Adrenal gland (tissue), 12 donors: ENCODE data around the gene DHRS7B. TPM values are rescaled to one million over a fixed set of nuclear protein-coding genes. Genes with fewer than 3 reads are reported as not detected.

Experiments
- DNase-seq, 7 donors: peaks; one replicate each; pipeline ENCODE4 v3.0.0-alpha.2; 2019 to 2020
- H3K27ac ChIP-seq, 5 donors: fragments of 200-600 bp; sonication (generic) in 4 of 5; 1 replicate in 3 of 5; 2 replicates in 2 of 5; pipeline versions ENCODE4 v1.5.1 to v1.8.0; 2016 to 2020; ENCODE audit warnings: mild to moderate bottlenecking in 1 of 5
- H3K27me3 ChIP-seq: fragments of 200-600 bp; 2 replicates; pipeline ENCODE4 v1.8.0; 2021
- H3K36me3 ChIP-seq, 2 donors: fragments of 200-600 bp; replicated peaks in 1 of 2; 1 replicate in 1 of 2; 2 replicates in 1 of 2; pipeline versions ENCODE4 v1.5.1 to v1.8.0; 2018 to 2022
- H3K4me1 ChIP-seq, 2 donors: fragments of 200-600 bp; replicated peaks in 1 of 2; 1 replicate in 1 of 2; 2 replicates in 1 of 2; pipeline versions ENCODE4 v1.5.1 to v1.8.0; 2018 to 2021
- H3K4me3 ChIP-seq, 4 donors: fragments of 200-600 bp; sonication (generic) in 3 of 4; one replicate each; pipeline ENCODE4 v1.5.1; 2016 to 2018
- H3K9me3 ChIP-seq, 3 donors: fragments of 200-600 bp; sonication (generic) in 1 of 3; replicated peaks in 1 of 3; 1 replicate in 2 of 3; 2 replicates in 1 of 3; pipeline versions ENCODE4 v1.5.1 to v1.8.0; 2016 to 2021
- POLR2A ChIP-seq, 2 donors: fragments of 450-650 bp; IDR thresholded peaks; one replicate each; pipeline ENCODE4 v1.6.1; 2017; ENCODE audit warnings: antibody characterized with exemption in 2 of 2, mild to moderate bottlenecking in 2 of 2, moderate library complexity in 1 of 2
- WGBS, 4 donors: extraction: QIAGEN DNeasy Blood & Tissue Kit in 2 of 4; methylation state at CpG; one replicate each; pipeline versions ENCODE4 v1.1.5 to v1.1.7; 2013 to 2017; 5-methylcytosine and 5-hydroxymethylcytosine counted together
- intact Hi-C, 2 donors: fragments of 100-400 bp; cut with DNase I; formaldehyde crosslinking; loops; one replicate each; pipeline versions ENCODE4 v1.14.1 to v1.15.0; 2022 to 2023
- polyA plus RNA-seq, 3 donors: library from polyadenylated mRNA; stranded (reverse); fragments of 200-250 nt in 2 of 3; fragments of 350-450 nt in 1 of 3; fragmentation: Illumina TruSeq in 1 of 3; extraction: RNeasy Lipid Tissue Mini Kit (QIAGEN cat#74804) in 1 of 3; gene quantifications; one replicate each; pipeline ENCODE4 v1.2.3, GENCODE V29; 2013 to 2014
- total RNA-seq, 9 donors: library from RNA; depleted of rRNA in 4 of 9; stranded (reverse); fragments of >200 nt in 4 of 9; fragments of 120-200 nt in 1 of 9; fragmentation: NEBNext Ultra II Directional in 1 of 9; extraction: Animal tissue kit (Norgen Biotek cat#: 25700) in 1 of 9; gene quantifications; one replicate each; pipeline versions ENCODE4 v1.1.0 to v1.2.4, GENCODE V29; 2013 to 2023
- TF ChIP-seq, protein P1 (sequence below), 6 experiments: fragments of 450-650 bp in 4 of 6; fragments of 200-600 bp in 2 of 6; sonication (generic) in 1 of 6; IDR thresholded peaks; 1 replicate in 5 of 6; 2 replicates in 1 of 6; pipeline versions ENCODE4 v1.5.1 to v1.8.0; 2016 to 2021; ENCODE audit warnings: antibody characterized with exemption in 6 of 6, mild to moderate bottlenecking in 2 of 6, moderate library complexity in 1 of 6
- donor health status: healthy with polysubstance abuse.
- donor health status: Bipolar disorder and iron deficiency.
- donor health status: DM: yes; HTN: yes; CAD: no.
- donor health status: DM: no; HTN: no; CAD: no.
- donor health status: DM: no; HTN: no; CAD: no.
- donor health status: DM: yes; HTN: yes; CAD: no.

DHRS7B gene
- total and polyA plus RNA-seq, 12 donors = 18.0 to 68.5 (median 40.8) TPM

DNA sequence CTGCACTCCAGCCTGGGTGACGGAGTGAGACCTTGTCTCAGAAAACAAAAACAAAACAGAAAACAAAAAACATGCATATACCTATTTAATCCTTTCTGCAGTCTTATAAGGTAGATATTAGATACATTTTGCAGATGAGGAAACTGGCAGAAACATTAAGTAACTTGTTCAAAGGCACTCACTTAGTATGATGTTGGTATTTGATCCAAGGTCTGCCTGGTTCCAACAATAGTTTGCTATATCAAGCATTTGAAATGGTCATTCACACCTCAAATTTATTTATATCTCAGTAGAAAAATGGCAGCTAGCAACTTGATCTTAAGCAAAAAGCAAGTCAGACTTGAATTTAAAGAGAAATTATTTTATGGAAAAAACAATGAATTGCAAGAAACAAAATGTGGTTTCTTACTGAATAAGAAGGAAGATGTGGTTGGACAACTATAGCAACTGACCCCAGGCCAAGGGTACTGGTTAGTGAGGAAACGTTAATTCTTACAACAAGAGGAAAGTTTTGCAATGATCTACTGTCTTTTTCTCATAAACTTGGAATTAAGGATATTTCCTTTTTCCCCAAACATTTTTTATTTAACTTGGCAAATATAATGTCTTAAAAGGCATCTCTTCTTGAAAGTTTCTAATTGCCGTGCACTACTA is 19.7 kb downstream of the DHRS7B start:
- Histone ChIP-seq H3K4me1 (no peaks in the 10 kb centered on the region), H3K36me3 (no peaks in the 10 kb centered on the region), H3K27ac (no peak overlapping the region), H3K27me3 (no peaks in the 10 kb centered on the region), H3K4me3 (no peak overlapping the region), H3K9me3 (no peaks in the 10 kb centered on the region)
- intact Hi-C loops = no loop called here
- TF ChIP-seq POLR2A (IDR thresholded peaks at IDR 0.05) = no peak
- TF ChIP-seq, protein P1, sequence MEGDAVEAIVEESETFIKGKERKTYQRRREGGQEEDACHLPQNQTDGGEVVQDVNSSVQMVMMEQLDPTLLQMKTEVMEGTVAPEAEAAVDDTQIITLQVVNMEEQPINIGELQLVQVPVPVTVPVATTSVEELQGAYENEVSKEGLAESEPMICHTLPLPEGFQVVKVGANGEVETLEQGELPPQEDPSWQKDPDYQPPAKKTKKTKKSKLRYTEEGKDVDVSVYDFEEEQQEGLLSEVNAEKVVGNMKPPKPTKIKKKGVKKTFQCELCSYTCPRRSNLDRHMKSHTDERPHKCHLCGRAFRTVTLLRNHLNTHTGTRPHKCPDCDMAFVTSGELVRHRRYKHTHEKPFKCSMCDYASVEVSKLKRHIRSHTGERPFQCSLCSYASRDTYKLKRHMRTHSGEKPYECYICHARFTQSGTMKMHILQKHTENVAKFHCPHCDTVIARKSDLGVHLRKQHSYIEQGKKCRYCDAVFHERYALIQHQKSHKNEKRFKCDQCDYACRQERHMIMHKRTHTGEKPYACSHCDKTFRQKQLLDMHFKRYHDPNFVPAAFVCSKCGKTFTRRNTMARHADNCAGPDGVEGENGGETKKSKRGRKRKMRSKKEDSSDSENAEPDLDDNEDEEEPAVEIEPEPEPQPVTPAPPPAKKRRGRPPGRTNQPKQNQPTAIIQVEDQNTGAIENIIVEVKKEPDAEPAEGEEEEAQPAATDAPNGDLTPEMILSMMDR (IDR thresholded peaks at IDR 0.05) = no peak
- WGBS, 4 donors = 64 to 73% (median 71%) methylated on average over 3 of the region's 3 CpGs
- no peak for DNase-seq

DNA sequence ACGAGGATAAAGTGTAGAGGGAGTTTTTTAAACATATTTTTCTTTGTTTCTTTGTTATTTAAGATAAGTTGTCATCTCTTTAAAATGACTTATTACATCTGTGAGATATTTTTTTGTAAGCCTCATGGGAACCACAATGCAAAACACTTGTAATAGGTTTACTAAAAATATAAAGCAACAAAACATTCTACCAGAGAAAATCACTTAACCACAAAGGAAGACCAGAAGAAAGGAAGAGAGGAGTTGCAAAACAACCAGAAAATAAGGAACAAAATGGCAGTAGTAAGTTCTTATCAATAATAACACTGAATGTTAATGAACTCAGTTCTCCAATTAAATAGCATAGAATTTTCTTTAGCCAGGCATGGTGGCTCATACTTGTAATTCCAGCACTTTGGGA is 22.9 kb downstream of the DHRS7B start:
- Histone ChIP-seq H3K4me3 (no peak overlapping the region), H3K27me3 (no peaks in the 10 kb centered on the region), H3K27ac (no peak overlapping the region), H3K36me3 (no peaks in the 10 kb centered on the region), H3K4me1 (no peaks in the 10 kb centered on the region), H3K9me3 (no peaks in the 10 kb centered on the region)
- intact Hi-C loops = no loop called here
- no peak for TF ChIP-seq POLR2A (IDR thresholded peaks at IDR 0.05)
- TF ChIP-seq, protein P1 (IDR thresholded peaks at IDR 0.05) = no peak
- WGBS, 4 donors = 71 to 88% (median 78%) methylated on average over 1 of the region's 1 CpG
- no peak for DNase-seq

DNA sequence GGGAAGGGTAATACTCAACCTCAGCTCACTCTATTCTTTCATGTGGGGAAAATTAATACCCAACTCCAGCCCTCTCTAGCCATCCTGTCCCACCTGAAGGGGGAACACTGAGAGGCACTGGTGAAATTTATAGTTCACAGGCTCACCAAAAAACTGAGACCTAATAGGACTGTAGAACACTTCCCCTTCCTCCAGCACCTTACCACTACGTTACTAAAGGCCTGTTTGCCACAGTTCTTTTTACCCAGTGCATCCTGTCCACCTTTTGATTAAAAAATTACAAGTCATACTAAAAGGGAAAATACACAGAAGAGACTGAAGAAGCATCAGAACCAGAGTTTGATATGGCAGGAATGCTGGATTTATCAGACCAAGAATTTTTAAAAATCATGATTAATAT is 26.0 kb downstream of the DHRS7B start:
- no peak for DNase-seq
- H3K36me3 ChIP-seq = no peaks in the 10 kb centered on the region
- no peak overlapping the region for H3K4me3 ChIP-seq
- TF ChIP-seq, protein P1 (IDR thresholded peaks at IDR 0.05) = no peak
- no peak for TF ChIP-seq POLR2A (IDR thresholded peaks at IDR 0.05)
- peaks cover 0 to 6% (median 0%) of the 10 kb centered on the region in 3 donors for H3K9me3 ChIP-seq
- intact Hi-C loops = no loop called here
- no peaks in the 10 kb centered on the region for H3K4me1 ChIP-seq
- 68 to 82% (median 77%) methylated on average over 1 of the region's 1 CpG for WGBS, 4 donors
- no peaks in the 10 kb centered on the region for H3K27me3 ChIP-seq
- H3K27ac ChIP-seq = no peak overlapping the region

DNA sequence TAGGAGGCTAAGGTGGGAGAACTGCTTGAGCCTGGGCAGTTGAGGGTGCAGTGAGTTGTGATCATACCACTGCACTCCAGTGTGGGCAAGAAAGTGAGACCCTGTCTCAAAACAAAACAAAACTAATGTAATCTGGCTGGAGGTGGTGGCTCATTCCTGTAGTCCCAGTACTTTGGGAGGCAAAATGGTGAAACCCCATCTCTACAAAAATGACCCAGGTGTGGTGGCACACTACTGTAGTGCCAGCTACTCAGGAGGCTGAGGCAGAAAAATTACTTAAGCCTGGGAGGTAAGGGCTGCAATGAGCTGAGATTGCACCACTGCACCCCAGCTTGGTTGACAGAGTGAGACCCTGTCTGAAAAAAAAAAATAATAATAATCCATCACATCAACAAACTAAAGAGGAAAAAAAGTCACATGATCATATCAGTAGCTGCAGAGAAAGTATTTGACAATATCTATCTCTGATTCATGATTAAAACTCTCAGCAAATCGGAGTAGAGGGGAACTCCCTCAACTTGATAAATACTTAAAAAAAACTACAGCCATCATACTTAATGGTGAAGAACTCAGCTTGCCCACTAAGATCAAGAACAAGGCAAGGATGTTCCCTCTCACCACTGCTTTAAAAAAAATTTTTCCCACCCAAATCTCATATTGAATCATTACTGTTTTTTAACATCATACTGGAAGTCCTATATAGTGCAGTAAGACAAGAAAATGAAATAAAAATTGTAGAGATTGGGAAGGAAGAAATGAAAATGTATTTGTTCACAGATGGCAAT is 31.0 kb downstream of the DHRS7B start:
- Histone ChIP-seq H3K4me3 (no peak overlapping the region), H3K4me1 (peaks cover 0 to 21% of the 10 kb centered on the region in 2 donors), H3K9me3 (peaks cover 0 to 6% (median 0%) of the 10 kb centered on the region in 3 donors), H3K36me3 (no peaks in the 10 kb centered on the region), H3K27me3 (no peaks in the 10 kb centered on the region), H3K27ac (no peak overlapping the region)
- no peak for DNase-seq
- intact Hi-C loops = no loop called here
- WGBS, 4 donors = 45 to 65% (median 55%) methylated on average over 1 of the region's 1 CpG
- TF ChIP-seq POLR2A (IDR thresholded peaks at IDR 0.05) = no peak
- TF ChIP-seq, protein P1 (IDR thresholded peaks at IDR 0.05) = no peak
